Transverse colon (tissue), 4 donors: ENCODE data around the gene HIVEP3.

ENCODE experiments used
- CTCF ChIP-seq, 5 experiments: fragments of 200-600 bp in 3 of 5; fragments of 450-650 bp in 2 of 5; sonication (generic) in 3 of 5; IDR thresholded peaks; 1 replicate in 2 of 5; 2 replicates in 3 of 5; pipeline ENCODE4 v1.5.1; 2016 to 2017; ENCODE audit warnings: antibody characterized with exemption in 5 of 5, inconsistent platforms in 3 of 5, mild to moderate bottlenecking in 2 of 5, moderate library complexity in 1 of 5
- EP300 ChIP-seq: sonication (generic); formaldehyde crosslinking; IDR thresholded peaks from one replicate; pipeline ENCODE4 v1.6.1; 2017; ENCODE audit warnings: antibody characterized with exemption, low read depth
- POLR2AphosphoS5 ChIP-seq, 3 donors: sonication (generic); formaldehyde crosslinking; IDR thresholded peaks; one replicate each; pipeline ENCODE4 v1.6.1; 2016; ENCODE audit warnings: antibody characterized with exemption in 3 of 3

DNA sequence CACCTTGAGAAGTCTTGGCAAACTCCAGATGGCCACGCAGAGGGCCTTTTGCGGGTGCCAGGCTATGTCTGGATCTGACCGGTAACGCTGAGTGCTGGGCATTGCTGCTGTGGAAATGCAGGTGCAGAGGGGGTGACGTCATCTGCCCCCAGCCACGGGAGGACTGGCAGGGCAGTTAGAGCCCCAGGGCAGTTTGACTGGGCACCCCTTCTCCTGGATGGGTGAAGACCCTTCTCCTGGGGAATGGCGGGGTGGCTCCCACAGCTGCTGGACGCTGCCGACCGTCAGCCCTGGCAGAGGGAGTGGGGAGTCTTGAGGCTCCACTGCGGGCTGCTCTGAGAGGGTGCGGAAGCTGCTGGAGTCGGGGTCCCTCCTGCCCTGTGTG, 421.7 kb downstream of the HIVEP3 start:
- TF ChIP-seq CTCF (IDR thresholded peaks at IDR 0.05), result no peak
- no peak for TF ChIP-seq EP300
- no peak for TF ChIP-seq POLR2AphosphoS5 (IDR thresholded peaks at IDR 0.05)
